ENCODE measurements around the gene ZDHHC1. TPM values are rescaled to one million over a fixed set of nuclear protein-coding genes. Genes with fewer than 3 reads are reported as not detected.

Gene ZDHHC1
- total and polyA plus RNA-seq, 2 experiments from 2014 or later = 18.7 to 22.4 TPM

- no peak for TF ChIP-seq CTCF (IDR thresholded peaks at IDR 0.05; ENCODE audit: low read depth, low read length)
- no peak overlapping the region for H3K4me3 ChIP-seq
- H3K9me3 ChIP-seq (ENCODE audit: low read depth) = no peaks in the 10 kb centered on the region
- H3K4me1 ChIP-seq (ENCODE audit: low read depth) = no peaks in the 10 kb centered on the region
- no peak overlapping the region for H3K27ac ChIP-seq
- DNase-seq (ENCODE audit: low read depth in 1 of 2, low spot score in 1 of 2) = no peak
- no peaks in the 10 kb centered on the region for H3K36me3 ChIP-seq
- H3K27me3 ChIP-seq = no peaks in the 10 kb centered on the region
Measured at GRCh38 chr16:67412294-67412693, 4.0 kb downstream of the ZDHHC1 start.

GRCh38 chr16:67411339-67411738 lies 4.9 kb downstream of the ZDHHC1 start:
- Histone ChIP-seq H3K27me3 (no peaks in the 10 kb centered on the region), H3K4me1 (ENCODE audit: low read depth) (no peaks in the 10 kb centered on the region), H3K36me3 (no peaks in the 10 kb centered on the region), H3K27ac (no peak overlapping the region), H3K4me3 (no peak overlapping the region), H3K9me3 (ENCODE audit: low read depth) (no peaks in the 10 kb centered on the region)
- DNase-seq (ENCODE audit: low read depth in 1 of 2, low spot score in 1 of 2) = no peak
- TF ChIP-seq CTCF (IDR thresholded peaks at IDR 0.05; ENCODE audit: low read depth, low read length) = no peak

DNA sequence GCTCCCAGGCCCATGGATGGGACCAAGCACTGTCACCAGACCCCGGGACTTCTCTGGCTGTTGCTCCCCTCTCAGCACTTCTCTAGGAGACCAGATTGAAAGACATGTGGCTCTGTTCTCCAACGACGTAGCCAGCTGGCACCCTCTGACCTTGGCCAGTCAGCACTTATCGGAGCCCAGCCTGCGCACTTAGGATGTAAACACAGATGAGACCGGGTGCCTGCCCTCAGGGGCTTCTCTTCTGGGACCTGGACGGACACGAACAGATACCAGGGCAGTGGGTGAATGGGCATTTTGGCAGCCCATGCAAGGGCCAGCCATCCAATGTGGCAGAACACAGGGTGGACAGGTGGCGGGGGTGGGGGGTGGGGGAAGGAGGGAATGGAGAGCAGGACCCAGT lies 6.6 kb downstream of the ZDHHC1 start:
- Histone ChIP-seq H3K27me3 (no peaks in the 10 kb centered on the region), H3K9me3 (ENCODE audit: low read depth) (no peaks in the 10 kb centered on the region), H3K36me3 (no peaks in the 10 kb centered on the region), H3K4me1 (ENCODE audit: low read depth) (no peaks in the 10 kb centered on the region), H3K27ac (no peak overlapping the region), H3K4me3 (no peak overlapping the region)
- TF ChIP-seq CTCF (IDR thresholded peaks at IDR 0.05; ENCODE audit: low read depth, low read length) = no peak
- no peak for DNase-seq (ENCODE audit: low read depth in 1 of 2, low spot score in 1 of 2)

GRCh38 chr16:67407788-67408452 lies 8.4 kb downstream of the ZDHHC1 start:
- no peak for DNase-seq (ENCODE audit: low read depth in 1 of 2, low spot score in 1 of 2)
- H3K27me3 ChIP-seq = no peaks in the 10 kb centered on the region
- TF ChIP-seq CTCF (IDR thresholded peaks at IDR 0.05; ENCODE audit: low read depth, low read length) = no peak
- no peak overlapping the region for H3K27ac ChIP-seq
- no peaks in the 10 kb centered on the region for H3K36me3 ChIP-seq
- H3K4me1 ChIP-seq (ENCODE audit: low read depth) = no peaks in the 10 kb centered on the region
- H3K9me3 ChIP-seq (ENCODE audit: low read depth) = no peaks in the 10 kb centered on the region
- no peak overlapping the region for H3K4me3 ChIP-seq

DNA sequence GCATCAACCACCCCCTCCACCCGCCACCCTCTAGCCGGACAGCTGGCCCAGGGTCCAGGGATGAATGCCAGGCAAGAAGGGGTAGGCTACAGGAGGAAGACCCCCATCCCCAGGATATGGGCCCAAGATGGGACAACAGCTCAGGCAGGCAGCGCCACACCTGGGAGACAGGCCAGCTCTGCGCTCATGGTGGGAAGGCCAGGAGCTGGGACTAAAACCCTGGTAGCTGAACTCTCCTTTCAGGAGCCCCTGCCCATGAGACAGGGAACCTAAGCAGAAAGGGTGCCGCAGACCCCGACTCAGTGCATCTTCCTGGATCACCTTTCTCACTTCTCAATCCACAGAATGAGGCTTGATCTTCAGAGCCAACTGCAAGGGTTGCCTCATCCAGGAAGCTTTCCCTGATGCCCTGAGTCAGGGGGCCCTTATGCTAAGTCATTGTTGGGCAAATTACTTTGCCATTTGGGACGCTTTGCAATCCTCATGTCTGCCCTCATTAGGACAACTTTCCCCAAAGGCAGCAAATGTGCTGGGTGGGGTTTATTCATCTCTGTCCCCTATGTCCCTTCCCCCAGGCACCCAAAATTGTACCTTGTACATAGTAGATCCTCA lies 9.0 kb downstream of the ZDHHC1 start:
- no peaks in the 10 kb centered on the region for H3K27me3 ChIP-seq
- no peak for DNase-seq (ENCODE audit: low read depth in 1 of 2, low spot score in 1 of 2)
- H3K27ac ChIP-seq = no peak overlapping the region
- no peak overlapping the region for H3K4me3 ChIP-seq
- H3K4me1 ChIP-seq (ENCODE audit: low read depth) = no peaks in the 10 kb centered on the region
- no peak for TF ChIP-seq CTCF (IDR thresholded peaks at IDR 0.05; ENCODE audit: low read depth, low read length)
- no peaks in the 10 kb centered on the region for H3K9me3 ChIP-seq (ENCODE audit: low read depth)
- no peaks in the 10 kb centered on the region for H3K36me3 ChIP-seq
